T-cell (primary cell): ENCODE measurements around the gene RPL39L. TPM values are rescaled to one million over a fixed set of nuclear protein-coding genes. Genes with fewer than 3 reads are reported as not detected.

ENCODE experiments used
- ATAC-seq, 4 experiments: fragments of 200-7000 bp in 3 of 4; fragments of 150-1000 bp in 1 of 4; cut with Tn5 transposase; replicated peaks in 1 of 4; 1 replicate in 3 of 4; 2 replicates in 1 of 4; pipeline ENCODE4 v1.10.0; 2021; ENCODE audit warnings: moderate library complexity in 3 of 4, mild to moderate bottlenecking in 2 of 4, moderate number of reproducible peaks in 1 of 4
- CTCF ChIA-PET, 2 donors: fragments of 300-600 bp; sonication (Branson Sonifier 250); formaldehyde crosslinking; loops; one replicate each; lab custom pipeline; 2022; ENCODE audit warnings: antibody characterized with exemption in 2 of 2; lab: Charles Lee
- POLR2A ChIA-PET, 2 donors: fragments of 300-600 bp; sonication (Branson Sonifier 250); formaldehyde crosslinking; loops; one replicate each; lab custom pipeline; 2022; ENCODE audit warnings: antibody characterized with exemption in 2 of 2; lab: Charles Lee
- DNase-seq, 35 experiments: peaks; one replicate each; pipeline versions ENCODE4 v3.0.0 to v3.0.0-alpha.2; 2013 to 2023
- H3K27ac ChIP-seq: one replicate; pipeline ENCODE4 v1.5.1; 2013; ENCODE audit warnings: low read length
- H3K27me3 ChIP-seq, 2 experiments: replicated peaks in 1 of 2; 1 replicate in 1 of 2; 2 replicates in 1 of 2; pipeline versions ENCODE4 v1.6.1 to v1.7.0; 2013; ENCODE audit warnings: low read length in 1 of 2, mixed read lengths in 1 of 2; ENCODE audit not compliant: control insufficient read depth in 2 of 2, insufficient read depth in 2 of 2; ENCODE audit errors: extremely low read depth in 1 of 2
- H3K36me3 ChIP-seq, 2 donors: 1 replicate in 1 of 2; 2 replicates in 1 of 2; pipeline versions ENCODE4 v1.6.1 to v1.7.0; 2013; ENCODE audit warnings: low read length in 1 of 2; ENCODE audit not compliant: control insufficient read depth in 2 of 2, insufficient read depth in 1 of 2; ENCODE audit errors: extremely low read depth in 1 of 2
- H3K4me1 ChIP-seq, 2 experiments: 1 replicate in 1 of 2; 2 replicates in 1 of 2; pipeline versions ENCODE4 v1.6.1 to v1.7.0; 2013; ENCODE audit warnings: low read length in 2 of 2, mixed read lengths in 1 of 2; ENCODE audit not compliant: insufficient read depth in 2 of 2, control insufficient read depth in 1 of 2; ENCODE audit errors: extremely low read depth in 1 of 2
- H3K4me3 ChIP-seq, 2 donors: 1 replicate in 1 of 2; 2 replicates in 1 of 2; pipeline versions ENCODE4 v1.5.1 to v1.7.0; 2013; ENCODE audit warnings: mild to moderate bottlenecking in 2 of 2, low read length in 1 of 2, moderate library complexity in 1 of 2; ENCODE audit not compliant: control insufficient read depth in 1 of 2; ENCODE audit errors: extremely low read depth in 1 of 2
- H3K9me3 ChIP-seq: 2 replicates; pipeline ENCODE4 v1.7.0; 2013
- H3K27ac Mint-ChIP-seq, 2 donors: one replicate each; pipeline ENCODE4 v1.8.0; 2020 to 2021; ENCODE audit warnings: mild to moderate bottlenecking in 2 of 2, mixed read lengths in 2 of 2
- H3K27me3 Mint-ChIP-seq, 2 donors: one replicate each; pipeline ENCODE4 v1.8.0; 2021 to 2022; ENCODE audit warnings: mixed read lengths in 2 of 2
- H3K36me3 Mint-ChIP-seq: one replicate; pipeline ENCODE4 v1.8.0; 2021; ENCODE audit warnings: mixed read lengths
- H3K4me1 Mint-ChIP-seq, 3 donors: one replicate each; pipeline ENCODE4 v1.8.0; 2020 to 2022; ENCODE audit warnings: mixed read lengths in 3 of 3, mild to moderate bottlenecking in 1 of 3
- H3K4me3 Mint-ChIP-seq, 3 donors: one replicate each; pipeline ENCODE4 v1.8.0; 2020 to 2022; ENCODE audit warnings: mild to moderate bottlenecking in 3 of 3, mixed read lengths in 3 of 3, moderate library complexity in 3 of 3
- H3K9me3 Mint-ChIP-seq, 3 donors: one replicate each; pipeline ENCODE4 v1.8.0; 2020 to 2022; ENCODE audit warnings: mixed read lengths in 3 of 3
- WGBS: methylation state at CpG from one replicate; pipeline ENCODE4 v1.1.5; 2013; ENCODE audit warnings: missing lambda C conversion rate; ENCODE audit not compliant: insufficient coverage; 5-methylcytosine and 5-hydroxymethylcytosine counted together
- total RNA-seq, 35 experiments: library from RNA in 6 of 35; stranded (reverse) in 6 of 35; fragments of 120-200 nt in 1 of 35; gene quantifications; one replicate each; pipeline versions ENCODE4 v1.2.1 to v1.2.4 and lab custom pipeline; 2013 to 2026

Gene RPL39L
- total RNA-seq, 5 donors from 2014 or later (not counting 1 experiment from before 2014, with no cell fraction given): 0.85 to 3.8 (median 2.1) TPM

DNA sequence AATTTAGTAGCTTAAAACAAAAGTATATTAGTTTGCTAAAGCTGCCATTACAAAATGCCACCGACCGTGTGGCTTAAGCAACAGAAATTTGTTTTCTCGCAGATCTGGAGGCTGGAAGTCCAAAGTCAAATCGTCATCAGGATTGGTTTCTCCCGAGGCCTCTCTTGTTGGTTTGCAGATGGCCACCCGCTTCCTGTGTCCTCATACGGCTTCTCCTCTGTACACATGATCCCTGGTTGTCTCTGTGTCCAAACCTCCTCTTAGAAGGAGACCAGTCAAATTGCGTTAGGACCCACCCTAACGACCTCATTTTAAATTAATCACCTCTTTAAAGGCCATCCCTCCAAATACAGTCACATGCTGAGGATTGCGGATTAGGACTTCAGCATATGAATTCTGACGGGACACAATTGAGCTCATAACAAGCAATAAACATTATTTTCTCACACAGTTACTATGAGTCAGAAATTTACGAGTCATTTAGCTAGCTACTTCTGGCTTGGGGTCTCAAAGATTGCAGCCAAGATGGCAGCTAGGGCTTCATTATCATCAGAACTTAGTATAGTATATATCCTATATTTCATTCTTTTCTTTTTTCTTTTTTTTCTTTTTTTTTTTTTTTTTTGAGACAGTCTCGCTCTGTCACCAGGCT lies 58.4 kb downstream of the RPL39L start:
- Histone ChIP-seq H3K4me1 (peaks cover 0 to 3% of the 10 kb centered on the region in 2 experiments), H3K27ac (no peak overlapping the region), H3K36me3 (peaks cover 0 to 37% of the 10 kb centered on the region in 2 donors), H3K9me3 (no peaks in the 10 kb centered on the region), H3K27me3 (no peaks in the 10 kb centered on the region), H3K4me3 (no peak overlapping the region)
- Mint-ChIP-seq H3K4me3 (no peak overlapping the region), H3K9me3 (no peaks in the 10 kb centered on the region), H3K27ac (no peak overlapping the region), H3K27me3 (no peaks in the 10 kb centered on the region), H3K4me1 (peaks cover 16 to 20% (median 17%) of the 10 kb centered on the region in 3 donors), H3K36me3 (peaks cover 32% of the 10 kb centered on the region)
- DNase-seq: no peak
- POLR2A ChIA-PET: no interaction called here
- CTCF ChIA-PET: interaction anchor here (0.7 kb wide), 2 partner anchors 12 to 25 kb away, joined by 3 to 4 read pairs; no protein-coding TSS in a partner anchor
- ATAC-seq: no peak
- 95% methylated on average over 8 of the region's 13 CpGs for WGBS

DNA sequence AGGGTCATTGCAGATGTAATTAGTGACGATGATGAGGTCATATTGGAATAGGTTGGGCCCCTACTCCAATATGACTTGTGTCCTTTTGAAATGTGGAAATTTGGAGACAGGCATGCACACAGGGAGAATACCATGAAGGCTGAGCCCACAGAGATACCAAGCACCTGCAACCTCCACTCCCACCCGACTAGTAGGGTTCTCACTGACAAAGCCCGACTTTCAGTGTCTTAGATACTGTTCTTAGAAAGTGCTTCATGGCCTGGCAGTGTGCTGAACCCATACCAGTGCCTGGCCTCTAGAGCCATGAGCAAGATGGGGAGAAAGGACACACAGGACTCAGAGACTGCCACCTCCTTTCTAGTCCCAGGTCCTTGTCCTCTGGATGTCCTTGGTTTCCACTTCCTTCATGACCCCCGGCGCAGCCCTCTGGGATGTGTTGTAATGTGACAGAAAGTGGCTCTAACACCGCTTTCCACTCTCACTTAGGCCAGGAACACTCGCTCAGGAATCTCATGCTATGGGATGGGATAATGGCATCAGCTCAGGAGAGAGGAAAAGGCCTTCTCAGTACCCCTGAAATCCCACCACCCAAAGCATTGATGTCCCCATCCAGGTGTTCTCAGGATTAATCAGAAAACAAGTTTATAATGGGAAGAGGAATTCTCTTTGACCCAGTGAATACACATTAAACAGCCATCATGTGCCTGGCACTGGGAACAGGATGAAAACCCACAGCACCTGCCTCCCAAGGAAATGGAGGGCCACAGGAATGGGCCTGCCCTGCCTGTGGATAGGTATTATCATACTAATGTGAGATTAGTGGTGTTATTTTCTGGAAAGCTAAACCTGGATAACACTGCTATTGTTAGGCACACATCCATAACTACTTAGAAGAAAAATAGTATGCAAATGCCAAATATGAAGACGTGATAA lies 59.9 kb downstream of the RPL39L start:
- Histone ChIP-seq H3K4me3 (no peak overlapping the region), H3K27ac (no peak overlapping the region), H3K4me1 (no peaks in the 10 kb centered on the region), H3K36me3 (peaks cover 9 to 52% of the 10 kb centered on the region in 2 donors), H3K27me3 (no peaks in the 10 kb centered on the region), H3K9me3 (no peaks in the 10 kb centered on the region)
- POLR2A ChIA-PET: no interaction called here
- Mint-ChIP-seq H3K9me3 (no peaks in the 10 kb centered on the region), H3K27me3 (no peaks in the 10 kb centered on the region), H3K4me3 (no peak overlapping the region), H3K36me3 (peaks cover 41% of the 10 kb centered on the region), H3K4me1 (peaks cover 8 to 12% (median 9%) of the 10 kb centered on the region in 3 donors), H3K27ac (peak overlapping the region; percentile 27 to 68)
- CTCF ChIA-PET: no interaction called here
- ATAC-seq (no peak), DNase-seq (no peak)
- WGBS: 90% methylated on average over 2 of the region's 8 CpGs

DNA sequence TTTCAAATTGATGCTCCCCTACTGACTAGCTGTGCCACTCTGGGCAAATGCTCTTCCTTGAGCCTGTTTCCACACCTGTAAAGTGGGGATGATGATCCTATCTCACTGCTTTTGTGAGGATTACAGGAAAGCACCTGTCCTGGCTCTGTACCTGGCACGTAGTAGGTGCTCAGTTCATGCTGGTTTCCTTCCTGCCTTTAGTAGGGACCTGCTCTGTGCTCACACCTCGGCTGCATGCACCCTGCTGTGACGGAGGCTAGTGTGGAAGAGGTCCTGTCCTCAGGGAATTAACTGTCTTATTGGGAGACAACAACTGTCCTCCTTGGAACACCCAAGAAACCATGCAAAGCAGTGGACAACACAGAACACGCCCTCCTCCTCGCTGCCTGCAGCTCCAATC lies 61.8 kb downstream of the RPL39L start:
- WGBS: 88% methylated on average over 3 of the region's 5 CpGs
- ATAC-seq: no peak
- CTCF ChIA-PET: interaction anchor here (1.0 to 1.4 kb wide), 2 partner anchors 12 to 228 kb away, joined by 3 read pairs; no protein-coding TSS in a partner anchor

DNA sequence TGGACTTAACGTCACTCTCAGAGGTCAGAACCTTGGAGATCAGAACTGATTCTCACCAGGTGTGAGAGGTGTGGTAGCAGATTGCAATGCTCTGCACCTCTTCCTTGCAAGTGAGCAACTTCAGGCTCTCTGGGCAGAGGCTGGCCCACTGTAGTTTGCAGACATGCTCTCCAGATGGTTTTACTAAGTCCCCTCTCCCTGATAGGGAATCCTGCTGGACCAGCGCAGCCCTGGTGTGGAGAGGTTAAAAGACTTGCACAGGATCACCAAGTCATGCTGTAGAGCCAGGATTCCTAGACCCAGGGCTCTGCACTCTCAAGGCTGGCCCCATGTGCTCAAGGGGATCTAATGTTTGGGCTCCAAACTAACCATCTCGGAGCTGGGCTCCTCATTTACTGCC lies 62.2 kb downstream of the RPL39L start:
- WGBS: 86% methylated on average over 1 of the region's 3 CpGs
- Mint-ChIP-seq H3K36me3 (peaks cover 56% of the 10 kb centered on the region), H3K4me1 (peaks cover 7% of the 10 kb centered on the region in 3 donors), H3K9me3 (no peaks in the 10 kb centered on the region), H3K27ac (peak overlapping the region in 1 of 2 donors; percentile 72), H3K27me3 (no peaks in the 10 kb centered on the region), H3K4me3 (no peak overlapping the region)
- no peak for ATAC-seq
- Histone ChIP-seq H3K27ac (no peak overlapping the region), H3K36me3 (peaks cover 12 to 75% of the 10 kb centered on the region in 2 donors), H3K4me3 (no peak overlapping the region), H3K9me3 (no peaks in the 10 kb centered on the region), H3K4me1 (no peaks in the 10 kb centered on the region), H3K27me3 (no peaks in the 10 kb centered on the region)
- POLR2A ChIA-PET: interaction anchor here in 1 of 2 donors (0.6 kb wide), 2 partner anchors 25 to 132 kb away, joined by 4 to 6 read pairs; no protein-coding TSS in a partner anchor
- no peak for DNase-seq
- CTCF ChIA-PET: interaction anchor here (1.0 to 1.4 kb wide), 2 partner anchors 11 to 228 kb away, joined by 3 read pairs; no protein-coding TSS in a partner anchor

More for the DNA sequence above, 61.8 kb downstream of the RPL39L start:
- H3K27me3 ChIP-seq: no peaks in the 10 kb centered on the region
- H3K4me3 Mint-ChIP-seq: no peak overlapping the region
- no peaks in the 10 kb centered on the region for H3K9me3 ChIP-seq
- H3K36me3 Mint-ChIP-seq: peaks cover 56% of the 10 kb centered on the region
- no peaks in the 10 kb centered on the region for H3K4me1 ChIP-seq
- H3K4me1 Mint-ChIP-seq: peaks cover 5 to 7% (median 5%) of the 10 kb centered on the region in 3 donors
- no peaks in the 10 kb centered on the region for H3K27me3 Mint-ChIP-seq
- POLR2A ChIA-PET: no interaction called here
- no peaks in the 10 kb centered on the region for H3K9me3 Mint-ChIP-seq
- no peak for DNase-seq
- no peak overlapping the region for H3K27ac Mint-ChIP-seq
- peaks cover 12 to 71% of the 10 kb centered on the region in 2 donors for H3K36me3 ChIP-seq
- no peak overlapping the region for H3K4me3 ChIP-seq
- no peak overlapping the region for H3K27ac ChIP-seq

DNA sequence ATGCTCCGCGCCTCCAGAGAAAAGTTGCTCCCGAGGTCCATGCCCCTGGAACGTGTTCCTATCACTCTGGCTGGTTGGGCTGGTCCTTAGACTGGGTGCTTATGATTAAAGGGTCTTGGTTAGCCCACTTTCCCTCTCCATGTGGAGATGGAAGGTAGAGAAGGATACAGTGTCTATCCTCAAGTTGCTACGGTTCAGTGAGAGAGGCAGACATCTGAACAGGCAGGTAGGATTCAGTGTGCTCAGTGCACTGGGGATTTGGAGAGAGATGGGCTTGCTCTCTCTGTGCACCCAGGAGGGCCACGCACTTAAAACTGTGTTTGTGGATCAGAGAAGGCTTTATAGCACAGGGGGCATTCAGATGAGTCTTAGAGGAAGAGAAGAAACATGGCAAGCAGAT lies 63.0 kb downstream of the RPL39L start:
- Histone ChIP-seq H3K27ac (no peak overlapping the region), H3K27me3 (no peaks in the 10 kb centered on the region), H3K4me3 (no peak overlapping the region), H3K4me1 (no peaks in the 10 kb centered on the region), H3K9me3 (no peaks in the 10 kb centered on the region), H3K36me3 (peaks cover 12 to 81% of the 10 kb centered on the region in 2 donors)
- H3K4me3 Mint-ChIP-seq: no peak overlapping the region
- DNase-seq (no peak), ATAC-seq (no peak)
- ChIA-PET CTCF (interaction anchor here in 1 of 2 donors (1.4 kb wide), 1 partner anchor 227 kb away, joined by 3 read pairs; no protein-coding TSS in a partner anchor), POLR2A (no interaction called here)
- H3K9me3 Mint-ChIP-seq: no peaks in the 10 kb centered on the region
- H3K4me1 Mint-ChIP-seq: peaks cover 7 to 10% (median 9%) of the 10 kb centered on the region in 3 donors
- H3K27me3 Mint-ChIP-seq: no peaks in the 10 kb centered on the region
- H3K36me3 Mint-ChIP-seq: peaks cover 57% of the 10 kb centered on the region
- H3K27ac Mint-ChIP-seq: peak overlapping the region; percentile 53 to 76
- 100% methylated on average over 2 of the region's 6 CpGs for WGBS

DNA sequence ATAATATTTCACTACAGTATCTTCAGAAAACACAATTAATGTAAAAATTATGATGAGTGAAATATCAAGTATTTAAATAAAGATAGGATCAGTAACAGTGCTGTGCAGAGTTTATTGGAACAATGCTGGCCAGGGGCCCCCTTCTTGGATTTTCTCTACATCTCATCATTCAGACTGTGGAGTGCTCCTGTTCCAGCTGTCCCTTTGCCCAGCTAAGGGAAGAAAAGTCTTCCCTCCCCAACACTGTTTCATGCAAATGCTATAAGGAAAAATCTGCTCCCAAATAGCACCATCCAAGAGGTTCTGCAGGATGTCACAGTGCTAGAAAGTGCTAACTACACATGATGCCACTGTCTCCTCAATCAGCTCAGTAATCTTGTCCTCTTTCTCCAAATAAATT lies 64.5 kb downstream of the RPL39L start:
- Histone ChIP-seq H3K27me3 (no peaks in the 10 kb centered on the region), H3K9me3 (no peaks in the 10 kb centered on the region), H3K36me3 (peaks cover 12 to 94% of the 10 kb centered on the region in 2 donors), H3K4me3 (no peak overlapping the region), H3K27ac (no peak overlapping the region), H3K4me1 (no peaks in the 10 kb centered on the region)
- Mint-ChIP-seq H3K9me3 (peaks cover 0 to under 1% (median 0%) of the 10 kb centered on the region in 3 donors), H3K4me3 (no peak overlapping the region), H3K27ac (peak overlapping the region; percentile 19 to 56), H3K36me3 (peaks cover 65% of the 10 kb centered on the region), H3K4me1 (peaks cover 17 to 18% (median 17%) of the 10 kb centered on the region in 3 donors), H3K27me3 (no peaks in the 10 kb centered on the region)
- ChIA-PET CTCF (no interaction called here), POLR2A (no interaction called here)
- no peak for DNase-seq
- ATAC-seq: no peak
